Upper lobe of right lung (tissue), 1 donor: ENCODE data around the gene FREY1. TPM values are rescaled to one million over a fixed set of nuclear protein-coding genes. Genes with fewer than 3 reads are reported as not detected.

Source experiments
- ATAC-seq: fragments of 200-7000 bp; cut with Tn5 transposase; one replicate; pipeline ENCODE4 v1.9.1; 2020; ENCODE audit warnings: mild to moderate bottlenecking, moderate library complexity
- DNase-seq: peaks from one replicate; pipeline ENCODE4 v3.0.0-alpha.2; 2020
- H3K27ac ChIP-seq: fragments of 200-600 bp; one replicate; pipeline ENCODE4 v1.8.0; 2022
- H3K27me3 ChIP-seq: fragments of 200-600 bp; one replicate; pipeline ENCODE4 v1.8.0; 2022; ENCODE audit warnings: mild to moderate bottlenecking
- H3K36me3 ChIP-seq: fragments of 200-600 bp; one replicate; pipeline ENCODE4 v1.8.0; 2022
- H3K4me1 ChIP-seq: fragments of 200-600 bp; one replicate; pipeline ENCODE4 v1.8.0; 2022
- H3K4me3 ChIP-seq: fragments of 200-600 bp; one replicate; pipeline ENCODE4 v1.8.0; 2022; ENCODE audit warnings: mild to moderate bottlenecking
- H3K9me3 ChIP-seq: fragments of 200-600 bp; one replicate; pipeline ENCODE4 v1.8.0; 2022
- CTCF ChIP-seq: fragments of 200-600 bp; IDR thresholded peaks from one replicate; pipeline ENCODE4 v1.8.0; 2022; ENCODE audit warnings: antibody characterized with exemption
- intact Hi-C: fragments of 100-400 bp; cut with DNase I; formaldehyde crosslinking; loops from one replicate; pipeline ENCODE4 v1.11.0; 2022
- total RNA-seq: library from RNA; stranded (reverse); fragmentation: NEBNext Ultra II Directional; extraction: Animal tissue kit (Norgen Biotek cat#: 25700); gene quantifications from one replicate; pipeline ENCODE4 v1.2.1, GENCODE V29; 2021
- donor health status: DM: no; HTN: yes; CAD: no; lungs with severe emphysema.

FREY1 gene
- total RNA-seq, 1 donor from 2014 or later: 0.75 TPM

GRCh38 chr11:45942381-45942780, 35.3 kb upstream of the FREY1 start:
- DNase-seq: no peak
- no peak overlapping the region for H3K27ac ChIP-seq
- H3K4me3 ChIP-seq: no peak overlapping the region
- ATAC-seq: no peak
- intact Hi-C loops: no loop called here
- TF ChIP-seq CTCF: no peak
- H3K9me3 ChIP-seq: no peaks in the 10 kb centered on the region
- H3K36me3 ChIP-seq: peaks cover 68% of the 10 kb centered on the region
- H3K4me1 ChIP-seq: no peaks in the 10 kb centered on the region
- no peaks in the 10 kb centered on the region for H3K27me3 ChIP-seq

- no peak for ATAC-seq
- Histone ChIP-seq H3K9me3 (no peaks in the 10 kb centered on the region), H3K4me3 (no peak overlapping the region), H3K27ac (no peak overlapping the region), H3K4me1 (no peaks in the 10 kb centered on the region), H3K36me3 (peaks cover 68% of the 10 kb centered on the region), H3K27me3 (no peaks in the 10 kb centered on the region)
- DNase-seq: no peak
- TF ChIP-seq CTCF: no peak
- intact Hi-C loops: no loop called here
Measured at GRCh38 chr11:45941285-45941684, 34.2 kb upstream of the FREY1 start.

- Histone ChIP-seq H3K4me3 (no peak overlapping the region), H3K27me3 (no peaks in the 10 kb centered on the region), H3K27ac (no peak overlapping the region), H3K4me1 (no peaks in the 10 kb centered on the region), H3K9me3 (no peaks in the 10 kb centered on the region), H3K36me3 (peaks cover 68% of the 10 kb centered on the region)
- DNase-seq (no peak), ATAC-seq (no peak)
- no peak for TF ChIP-seq CTCF
- intact Hi-C loops: no loop called here
Measured at GRCh38 chr11:45939836-45940235, 32.8 kb upstream of the FREY1 start.

GRCh38 chr11:45937916-45938315, 30.8 kb upstream of the FREY1 start:
- Histone ChIP-seq H3K9me3 (no peaks in the 10 kb centered on the region), H3K4me3 (no peak overlapping the region), H3K36me3 (peaks cover 68% of the 10 kb centered on the region), H3K27me3 (no peaks in the 10 kb centered on the region), H3K4me1 (no peaks in the 10 kb centered on the region), H3K27ac (no peak overlapping the region)
- no peak for ATAC-seq
- intact Hi-C loops: no loop called here
- TF ChIP-seq CTCF: no peak
- no peak for DNase-seq

GRCh38 chr11:45936511-45937054, 29.5 kb upstream of the FREY1 start:
- DNase-seq: no peak
- H3K27ac ChIP-seq: no peak overlapping the region
- no peaks in the 10 kb centered on the region for H3K4me1 ChIP-seq
- TF ChIP-seq CTCF: no peak
- ATAC-seq: no peak
- intact Hi-C loops: no loop called here
- peaks cover 68% of the 10 kb centered on the region for H3K36me3 ChIP-seq
- H3K27me3 ChIP-seq: no peaks in the 10 kb centered on the region
- H3K9me3 ChIP-seq: no peaks in the 10 kb centered on the region
- no peak overlapping the region for H3K4me3 ChIP-seq
